K562 (cell line): ENCODE data around the gene IKZF4. TPM values are rescaled to one million over a fixed set of nuclear protein-coding genes. Genes with fewer than 3 reads are reported as not detected.

ENCODE experiments used
- ATAC-seq: fragments of 200-7000 bp; cut with Tn5 transposase; 3 replicates; pipeline ENCODE4 v1.9.1; 2020; ENCODE audit warnings: moderate library complexity
- BruUV-seq: library from RNA; stranded (reverse); fragments of 400-500 nt; replicated peaks from 2 replicates; lab custom pipeline; 2021; lab: Mats Ljungman, UMichigan
- CTCF ChIA-PET: fragments of 300-600 bp; formaldehyde crosslinking; extraction: SDS; loops from one replicate; lab custom pipeline; 2021; ENCODE audit warnings: low intra/inter-chr PET ratio; lab: Yijun Ruan, JAX
- POLR2A ChIA-PET: fragments of 300-600, 350-650 bp; sonication (Branson Sonifier 250); formaldehyde crosslinking; extraction: SDS; loops from one replicate; lab custom pipeline; 2021; ENCODE audit warnings: antibody characterized with exemption, inconsistent platforms; lab: Yijun Ruan, JAX
- DNase-seq, 4 experiments: peaks; one replicate each; pipeline versions ENCODE4 v3.0.0 to v3.0.0-alpha.2; 2011 to 2018; ENCODE audit warnings: low spot score in 3 of 4, mixed read lengths in 3 of 4; ENCODE audit errors: extremely low read depth in 1 of 4
- FAIRE-seq: peaks from 2 replicates; lab custom pipeline; 2011; peaks lifted over from hg19 to GRCh38; lab: Jason Lieb, UNC
- H2AFZ ChIP-seq: 2 replicates; pipeline ENCODE4 v1.6.0; 2011; ENCODE audit warnings: low read depth, low read length, control low read depth, inconsistent platforms
- H3K27ac ChIP-seq: fragments of 200-600 bp; 3 replicates; pipeline ENCODE4 v1.8.0; 2011; ENCODE audit warnings: low read depth, mild to moderate bottlenecking, control low read depth, inconsistent platforms, low read length, moderate library complexity, mixed read lengths; ENCODE audit errors: extremely low read depth
- H3K27me3 ChIP-seq, 2 experiments: fragments of 300-600 bp in 1 of 2; 2 replicates in 1 of 2; 3 replicates in 1 of 2; pipeline versions ENCODE4 v1.6.0 to v1.8.0; 2011; ENCODE audit warnings: inconsistent platforms in 2 of 2, low read length in 2 of 2, mild to moderate bottlenecking in 1 of 2, mixed read lengths in 1 of 2, moderate library complexity in 1 of 2; ENCODE audit not compliant: control insufficient read depth in 2 of 2, insufficient read depth in 2 of 2
- H3K36me3 ChIP-seq: fragments of 300-600 bp; 3 replicates; pipeline ENCODE4 v1.8.0; 2011; ENCODE audit warnings: mild to moderate bottlenecking, low read length, inconsistent platforms; ENCODE audit not compliant: control insufficient read depth, insufficient read depth
- H3K4me1 ChIP-seq, 2 experiments: fragments of 200-600 bp in 1 of 2; replicated peaks in 1 of 2; 2 replicates in 1 of 2; 3 replicates in 1 of 2; pipeline versions ENCODE4 v1.5.1 to v1.8.0; 2011; ENCODE audit warnings: inconsistent platforms in 2 of 2, low read length in 2 of 2, mild to moderate bottlenecking in 1 of 2, mixed read lengths in 1 of 2, moderate library complexity in 1 of 2; ENCODE audit not compliant: control insufficient read depth in 2 of 2, insufficient read depth in 2 of 2
- H3K4me2 ChIP-seq: 2 replicates; pipeline ENCODE4 v1.6.1; 2011; ENCODE audit warnings: low read length, control low read depth, inconsistent platforms, mixed read lengths; ENCODE audit not compliant: insufficient read depth
- H3K4me3 ChIP-seq: fragments of 200-600 bp; sonication (generic), shearing (Covaris generic); 2 replicates; pipeline ENCODE4 v1.5.1; 2016; ENCODE audit warnings: control low read depth, inconsistent platforms
- H3K79me2 ChIP-seq: fragments of 200-600 bp; 3 replicates; pipeline ENCODE4 v1.8.0; 2011; ENCODE audit warnings: low read length, inconsistent platforms; ENCODE audit not compliant: control insufficient read depth, insufficient read depth
- H3K9ac ChIP-seq, 2 experiments: 2 replicates each; pipeline versions ENCODE4 v1.6.0 to v1.6.1; 2011; ENCODE audit warnings: low read depth in 2 of 2, low read length in 2 of 2, control low read depth in 1 of 2, inconsistent platforms in 1 of 2, mild to moderate bottlenecking in 1 of 2, mixed read lengths in 1 of 2; ENCODE audit not compliant: insufficient read depth in 1 of 2
- H3K9me1 ChIP-seq: one replicate; pipeline ENCODE4 v1.6.0; 2011; ENCODE audit warnings: inconsistent platforms, mild to moderate bottlenecking, low read length, moderate library complexity; ENCODE audit not compliant: control insufficient read depth, insufficient read depth
- H3K9me3 ChIP-seq: replicated peaks from 2 replicates; pipeline ENCODE4 v1.5.1; 2011; ENCODE audit warnings: low read depth, low read length, inconsistent platforms; ENCODE audit not compliant: control insufficient read depth, insufficient read depth
- H4K20me1 ChIP-seq: replicated peaks from 2 replicates; pipeline ENCODE4 v1.6.1; 2011; ENCODE audit warnings: low read length, inconsistent platforms, mixed read lengths; ENCODE audit not compliant: control insufficient read depth, insufficient read depth
- E4F1 ChIP-seq: fragments of 250-450 bp; sonication (Bioruptor Pico); IDR thresholded peaks from 2 replicates; pipeline ENCODE4 v1.5.0; 2021; ENCODE audit warnings: mild to moderate bottlenecking, borderline replicate concordance
- ELF2 ChIP-seq: fragments of 250-450 bp; sonication (Bioruptor Pico); IDR thresholded peaks from 2 replicates; pipeline ENCODE4 v1.5.0; 2021; ENCODE audit warnings: mild to moderate bottlenecking
- EP400 ChIP-seq: fragments of 450-650 bp; IDR thresholded peaks from 2 replicates; pipeline ENCODE4 v1.6.1; 2017; ENCODE audit warnings: antibody characterized with exemption, mild to moderate bottlenecking, moderate library complexity
- POLR2G ChIP-seq: fragments of 200-400 bp; formaldehyde crosslinking; IDR thresholded peaks from 2 replicates; pipeline ENCODE4 v1.6.1; 2017; ENCODE audit warnings: low read depth, mild to moderate bottlenecking, antibody characterized with exemption, low read length, moderate library complexity
- RBFOX2 ChIP-seq: fragments of 200-400 bp; formaldehyde crosslinking; IDR thresholded peaks from 2 replicates; pipeline ENCODE4 v1.6.1; 2017; ENCODE audit warnings: low read depth, mild to moderate bottlenecking, low read length, moderate library complexity
- SLC30A9 ChIP-seq: fragments of 250-450 bp; sonication (Bioruptor Pico); IDR thresholded peaks from 2 replicates; pipeline ENCODE4 v1.8.0; 2022; ENCODE audit warnings: mild to moderate bottlenecking, moderate library complexity
- U2AF2 ChIP-seq: fragments of 200-400 bp; formaldehyde crosslinking; optimal IDR thresholded peaks from 2 replicates; pipeline ENCODE3; 2017; ENCODE audit warnings: low read depth, mild to moderate bottlenecking, low read length
- USF1 ChIP-seq: sonication (generic); formaldehyde crosslinking; IDR thresholded peaks from 2 replicates; pipeline ENCODE4 v1.9.0; 2022; ENCODE audit warnings: mild to moderate bottlenecking, missing genetic modification reagents
- ZNF280A ChIP-seq: fragments of 450-650 bp; IDR thresholded peaks from 2 replicates; pipeline ENCODE4 v1.6.1; 2018; ENCODE audit warnings: mild to moderate bottlenecking, low read depth; ENCODE audit not compliant: partially characterized antibody
- WGBS: fragments of 100-300 bp; shearing (Covaris generic); methylation state at CpG from one replicate; pipeline ENCODE4 v1.1.6; 2016; ENCODE audit warnings: low coverage, mixed read lengths; ENCODE audit not compliant: insufficient coverage; ENCODE audit errors: missing lambda C conversion rate; 5-methylcytosine and 5-hydroxymethylcytosine counted together
- in situ Hi-C: fragments of 300-500 bp; cut with MboI; formaldehyde crosslinking; loops from 4 replicates; pipeline ENCODE4 v1.15.0; 2018; ENCODE audit warnings: inconsistent platforms, mixed read lengths
- intact Hi-C: fragments of 100-400 bp; cut with micrococcal nuclease; formaldehyde crosslinking; loops from 2 replicates; pipeline ENCODE4 v1.14.2; 2022
- polyA plus RNA-seq, 8 experiments: library from polyadenylated mRNA; depleted of rRNA in 4 of 8; stranded (reverse) in 5 of 8; unstranded in 3 of 8; fragments of >200 nt; fragmentation: Nextera tagmentation in 2 of 8; fragmentation: Illumina TruSeq in 1 of 8; extraction: Ambion mirVana in 2 of 8; extraction: Trizol in 1 of 8; gene quantifications; 2 replicates each; pipeline versions ENCODE4 v1.2.1 to v1.2.3, GENCODE V29; 2011 to 2014; ENCODE audit warnings: inconsistent platforms in 1 of 8, missing spikeins in 1 of 8
- total RNA-seq, 7 experiments: library from RNA; depleted of rRNA in 6 of 7; stranded (reverse); fragments of >200 nt in 6 of 7; fragmentation: Illumina TruSeq in 2 of 7; extraction: Trizol in 2 of 7; gene quantifications; 2 replicates each; pipeline versions ENCODE4 v1.2.1 to v1.2.3, GENCODE V29; 2011 to 2021; ENCODE audit warnings: low replicate concordance in 1 of 7

IKZF4 gene
- total and polyA plus RNA-seq, 9 of the 15 experiments (the other 6 are each of a cell fraction or from before 2014, with no cell fraction given): 1.9 to 16.3 (median 3.6) TPM

GRCh38 chr12:56034586-56035332 lies 13.9 kb downstream of the IKZF4 start:
- Histone ChIP-seq H3K4me1 (peaks cover 5 to 6% of the 10 kb centered on the region in 2 experiments; a peak in 3 of 5 replicates), H3K4me2 (no peak overlapping the region), H3K79me2 (no peaks in the 10 kb centered on the region), H4K20me1 (no peaks in the 10 kb centered on the region), H3K27ac (no peak overlapping the region), H2AFZ (no peak overlapping the region), H3K9me1 (no peaks in the 10 kb centered on the region), H3K27me3 (no peaks in the 10 kb centered on the region), H3K9ac (0 out of 4 replicates have a peak overlapping the region, but pooled peaks of 1 of the 2 experiments have one; percentile 53), H3K9me3 (no peaks in the 10 kb centered on the region), H3K36me3 (peaks cover 79% of the 10 kb centered on the region), H3K4me3 (no peak overlapping the region)
- TF ChIP-seq EP400 (no peak), POLR2G (peak; percentile 38), RBFOX2 (0 out of 2 replicates have a peak, but pooled peaks have one; percentile 23)
- ATAC-seq (no peak), DNase-seq (no peak), FAIRE-seq (no peak)
- intact Hi-C loops: no loop called here
- in situ Hi-C loops: loop anchor here (5.0 kb wide), 2 partner anchors 37 to 297 kb away; partner anchors contain the start of gene SUOX
- 87% methylated on average over 18 of the region's 21 CpGs for WGBS
- CTCF ChIA-PET: no interaction called here
- POLR2A ChIA-PET: no interaction called here
- no TSS peak for BruUV-seq

- Histone ChIP-seq H3K36me3 (peaks cover 58% of the 10 kb centered on the region), H2AFZ (no peak overlapping the region), H4K20me1 (no peaks in the 10 kb centered on the region), H3K79me2 (peaks cover 5% of the 10 kb centered on the region), H3K4me3 (no peak overlapping the region), H3K4me1 (peaks cover 9 to 11% of the 10 kb centered on the region in 2 experiments; a peak in 4 of 5 replicates), H3K27me3 (no peaks in the 10 kb centered on the region), H3K4me2 (no peak overlapping the region), H3K9me1 (no peaks in the 10 kb centered on the region), H3K9me3 (no peaks in the 10 kb centered on the region), H3K27ac (no peak overlapping the region), H3K9ac (peak overlapping the region in 1 of 2 experiments; percentile 61; a peak in 1 of 4 replicates)
- ATAC-seq (no peak), FAIRE-seq (no peak), DNase-seq (no peak)
- POLR2A ChIA-PET: no interaction called here
- WGBS: 15% methylated on average over 2 of the region's 2 CpGs
- intact Hi-C loops: no loop called here
- no TSS peak for BruUV-seq
- CTCF ChIA-PET: no interaction called here
- in situ Hi-C loops: no loop called here
- TF ChIP-seq ELF2 (CRISPR knock-in tag) (no peak), E4F1 (CRISPR knock-in tag) (no peak), ZNF280A (no peak), SLC30A9 (CRISPR knock-in tag) (no peak), U2AF2 (no peak), USF1 (CRISPR knock-in tag) (no peak)
Measured at GRCh38 chr12:56037161-56037560, 16.3 kb downstream of the IKZF4 start.
